KMS-11 (cell line): ENCODE measurements around the gene IL21.

ENCODE experiments used
- H2AFZ ChIP-seq: fragments of 200-600 bp; sonication (generic); 2 replicates; pipeline ENCODE4 v1.6.1; 2016; ENCODE audit warnings: antibody characterized with exemption, mixed run types, low read depth
- H3K27ac ChIP-seq: fragments of 200-600 bp; sonication (generic); 2 replicates; pipeline ENCODE4 v1.6.1; 2016; ENCODE audit warnings: mild to moderate bottlenecking, mixed run types
- H3K27me3 ChIP-seq: fragments of 200-600 bp; sonication (generic); 2 replicates; pipeline ENCODE4 v1.6.1; 2017; ENCODE audit warnings: mild to moderate bottlenecking, low read depth, mixed run types, moderate library complexity; ENCODE audit not compliant: insufficient read depth
- H3K36me3 ChIP-seq: fragments of 200-600 bp; sonication (generic); 2 replicates; pipeline ENCODE4 v1.6.1; 2017; ENCODE audit warnings: mild to moderate bottlenecking, mixed run types; ENCODE audit not compliant: insufficient read depth
- H3K4me1 ChIP-seq: fragments of 200-600 bp; sonication (generic); 2 replicates; pipeline ENCODE4 v1.6.1; 2016; ENCODE audit warnings: mild to moderate bottlenecking, low read depth, mixed run types; ENCODE audit not compliant: poor library complexity, severe bottlenecking
- H3K4me2 ChIP-seq: fragments of 200-600 bp; sonication (generic); 2 replicates; pipeline ENCODE4 v1.7.0; 2016; ENCODE audit warnings: mild to moderate bottlenecking, mixed run types
- H3K4me3 ChIP-seq: fragments of 200-600 bp; sonication (generic); IDR thresholded peaks from 2 replicates; pipeline ENCODE4 v1.6.1; 2017; ENCODE audit warnings: low read depth, low read length, mixed read lengths; ENCODE audit not compliant: insufficient read depth
- H3K79me2 ChIP-seq: fragments of 200-600 bp; sonication (generic); 2 replicates; pipeline ENCODE4 v1.6.1; 2016; ENCODE audit warnings: low read depth, mixed run types; ENCODE audit not compliant: insufficient read depth
- H3K9ac ChIP-seq: fragments of 200-600 bp; sonication (generic); 2 replicates; pipeline ENCODE4 v1.6.1; 2016; ENCODE audit warnings: mild to moderate bottlenecking, mixed run types
- H4K20me1 ChIP-seq: fragments of 200-600 bp; sonication (generic); 2 replicates; pipeline ENCODE4 v1.6.1; 2016; ENCODE audit warnings: mild to moderate bottlenecking, mixed run types; ENCODE audit not compliant: insufficient read depth
- CTCF ChIP-seq: fragments of 200-600 bp; sonication (generic); conservative IDR thresholded peaks from 2 replicates; pipeline ENCODE4 v1.6.1; 2017; ENCODE audit warnings: low read depth, mild to moderate bottlenecking, antibody characterized with exemption, low read length, moderate library complexity, mixed read lengths

IL21 gene

DNA sequence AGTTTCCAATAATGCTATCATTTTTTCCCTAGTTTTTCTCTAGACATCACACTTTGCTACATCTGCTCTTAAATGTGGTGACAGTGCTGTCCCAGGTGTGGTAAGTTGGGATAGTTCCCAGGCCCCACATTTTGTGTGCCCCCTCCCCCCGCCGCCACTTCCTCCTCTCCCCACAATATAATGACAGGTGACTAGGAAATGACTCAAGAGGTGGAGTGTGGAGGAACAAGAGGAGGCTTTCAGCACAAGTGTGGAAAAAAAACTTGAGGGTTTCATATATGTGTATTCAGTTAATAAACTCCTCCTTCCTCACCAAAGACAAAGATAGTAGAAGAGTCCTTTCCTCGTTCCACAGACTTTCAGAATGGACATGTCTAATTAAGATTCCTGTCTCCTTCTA is 18.3 kb upstream of the IL21 start:
- Histone ChIP-seq H3K27me3 (no peaks in the 10 kb centered on the region), H3K4me1 (peaks cover 8% of the 10 kb centered on the region), H3K9ac (no peak overlapping the region), H4K20me1 (no peaks in the 10 kb centered on the region), H2AFZ (no peak overlapping the region), H3K79me2 (no peaks in the 10 kb centered on the region), H3K4me3 (no peak overlapping the region), H3K4me2 (no peak overlapping the region), H3K27ac (no peak overlapping the region), H3K36me3 (no peaks in the 10 kb centered on the region)
- TF ChIP-seq CTCF = no peak

DNA sequence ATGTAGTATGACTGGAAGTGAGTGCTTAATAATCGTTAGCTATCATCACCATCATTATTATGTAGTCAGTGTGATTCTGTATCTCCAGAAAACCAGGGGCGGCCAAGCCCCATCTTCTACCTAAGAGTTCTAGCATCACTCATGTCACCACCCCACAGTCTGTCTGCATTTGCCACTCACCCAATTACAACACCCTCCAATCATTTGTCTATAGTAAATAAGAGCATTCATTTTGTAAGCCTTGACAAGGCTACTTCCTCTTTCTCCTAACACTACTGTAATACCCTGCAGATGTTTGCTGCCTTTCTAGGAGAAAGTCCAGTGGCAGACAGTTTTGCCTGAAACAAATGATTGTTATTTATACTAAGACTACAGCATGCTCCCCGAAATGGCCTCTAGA is 15.8 kb upstream of the IL21 start:
- H3K36me3 ChIP-seq = no peaks in the 10 kb centered on the region
- no peak for TF ChIP-seq CTCF
- H3K27me3 ChIP-seq = no peaks in the 10 kb centered on the region
- peaks cover 8% of the 10 kb centered on the region for H3K4me1 ChIP-seq
- H3K4me3 ChIP-seq = no peak overlapping the region
- H2AFZ ChIP-seq = no peak overlapping the region
- no peaks in the 10 kb centered on the region for H3K79me2 ChIP-seq
- no peak overlapping the region for H3K4me2 ChIP-seq
- no peaks in the 10 kb centered on the region for H4K20me1 ChIP-seq
- H3K9ac ChIP-seq = no peak overlapping the region
- H3K27ac ChIP-seq = no peak overlapping the region

GRCh38 chr4:122635205-122635604 is 14.3 kb upstream of the IL21 start:
- no peaks in the 10 kb centered on the region for H3K27me3 ChIP-seq
- H3K4me1 ChIP-seq = peaks cover 8% of the 10 kb centered on the region
- H3K27ac ChIP-seq = no peak overlapping the region
- no peaks in the 10 kb centered on the region for H4K20me1 ChIP-seq
- no peaks in the 10 kb centered on the region for H3K36me3 ChIP-seq
- H2AFZ ChIP-seq = no peak overlapping the region
- no peak overlapping the region for H3K4me3 ChIP-seq
- no peak for TF ChIP-seq CTCF
- no peaks in the 10 kb centered on the region for H3K79me2 ChIP-seq
- no peak overlapping the region for H3K9ac ChIP-seq
- no peak overlapping the region for H3K4me2 ChIP-seq

GRCh38 chr4:122633211-122633610 is 12.3 kb upstream of the IL21 start:
- no peaks in the 10 kb centered on the region for H3K4me1 ChIP-seq
- no peak overlapping the region for H2AFZ ChIP-seq
- no peak overlapping the region for H3K9ac ChIP-seq
- no peak overlapping the region for H3K27ac ChIP-seq
- H3K36me3 ChIP-seq = no peaks in the 10 kb centered on the region
- H3K79me2 ChIP-seq = no peaks in the 10 kb centered on the region
- no peak overlapping the region for H3K4me3 ChIP-seq
- no peak for TF ChIP-seq CTCF
- H4K20me1 ChIP-seq = no peaks in the 10 kb centered on the region
- no peak overlapping the region for H3K4me2 ChIP-seq
- no peaks in the 10 kb centered on the region for H3K27me3 ChIP-seq
